Epithelial cell of prostate (primary cell): ENCODE measurements around the gene ECT2L.
A peak's percentile ranks its signal among the peaks of the same experiment; 100 is the strongest.

Experiments used
- DNase-seq: peaks from one replicate; pipeline ENCODE4 v3.0.0-alpha.2; 2011; ENCODE audit warnings: low read depth, low spot score
- H3K27ac ChIP-seq: fragments of 450-650 bp; 2 replicates; pipeline ENCODE4 v1.5.1; 2017; ENCODE audit warnings: mild to moderate bottlenecking

Gene ECT2L

GRCh38 chr6:138795809-138796603, at the start of gene ECT2L:
ECT2L (plus strand) TSS chr6:138796087; CDS start chr6:138813275, 17,188 bp downstream.
- DNase-seq, result no peak
- H3K27ac ChIP-seq, result no peak within 1 kb of the TSS

GRCh38 chr6:138752017-138752416, 43.9 kb upstream of the ECT2L start:
- H3K27ac ChIP-seq, result no peak overlapping the region
- DNase-seq, result no peak

GRCh38 chr6:138757136-138757535, 38.8 kb upstream of the ECT2L start:
- DNase-seq, result no peak
- H3K27ac ChIP-seq, result no peak overlapping the region

- no peak overlapping the region for H3K27ac ChIP-seq
- DNase-seq, result no peak
These were observed 29.8 kb upstream of the ECT2L start for GRCh38 chr6:138765896-138766655.

- no peak for DNase-seq
- H3K27ac ChIP-seq, result no peak overlapping the region
These were observed 26.7 kb upstream of the ECT2L start for GRCh38 chr6:138769102-138769676.

- H3K27ac ChIP-seq, result no peak overlapping the region
- DNase-seq, result no peak
These were observed 23.2 kb upstream of the ECT2L start for GRCh38 chr6:138772596-138773176.

GRCh38 chr6:138773177-138774091, 22.5 kb upstream of the ECT2L start, which contains the start of gene CCDC28A:
CCDC28A (plus strand) TSS chr6:138773769; CDS start chr6:138776121, 2,352 bp downstream.
- peak; percentile 77 for DNase-seq
- H3K27ac ChIP-seq, result peak within 1 kb of the TSS; percentile 88

GRCh38 chr6:138774370-138774769, 21.5 kb upstream of the ECT2L start:
- H3K27ac ChIP-seq, result no peak overlapping the region
- no peak for DNase-seq

- no peak overlapping the region for H3K27ac ChIP-seq
- DNase-seq, result no peak
These were observed 19.2 kb upstream of the ECT2L start for GRCh38 chr6:138776659-138777058.

- no peak for DNase-seq
- no peak overlapping the region for H3K27ac ChIP-seq
These were observed 17.6 kb upstream of the ECT2L start for GRCh38 chr6:138778331-138778730.

- no peak for DNase-seq
- H3K27ac ChIP-seq, result no peak overlapping the region
These were observed 13.6 kb upstream of the ECT2L start for GRCh38 chr6:138782243-138782642.

- no peak for DNase-seq
- H3K27ac ChIP-seq, result no peak overlapping the region
These were observed 10.8 kb upstream of the ECT2L start for GRCh38 chr6:138785079-138785478.

- no peak overlapping the region for H3K27ac ChIP-seq
- no peak for DNase-seq
These were observed 9.9 kb upstream of the ECT2L start for GRCh38 chr6:138785980-138786379.

GRCh38 chr6:138787138-138787537, 8.7 kb upstream of the ECT2L start:
- H3K27ac ChIP-seq, result no peak overlapping the region
- DNase-seq, result no peak

GRCh38 chr6:138796771-138797170, 884 bp downstream of the ECT2L start:
- no peak for DNase-seq
- H3K27ac ChIP-seq, result no peak overlapping the region

GRCh38 chr6:138797806-138798446, 2.0 kb downstream of the ECT2L start:
- no peak for DNase-seq
- no peak overlapping the region for H3K27ac ChIP-seq

- no peak for DNase-seq
- H3K27ac ChIP-seq, result no peak overlapping the region
These were observed 4.7 kb downstream of the ECT2L start for GRCh38 chr6:138800377-138801150.

GRCh38 chr6:138803331-138803730, 7.4 kb downstream of the ECT2L start:
- H3K27ac ChIP-seq, result no peak overlapping the region
- no peak for DNase-seq
